GM10266 (cell line): ENCODE data around the gene ATP8A2.

Experiments used
- DNase-seq: peaks from one replicate; pipeline ENCODE4 v3.0.0; 2012; ENCODE audit errors: extremely low spot score
- CTCF ChIP-seq: IDR thresholded peaks from 2 replicates; pipeline ENCODE4 v1.5.1; 2012; ENCODE audit warnings: mild to moderate bottlenecking, low read depth; ENCODE audit not compliant: control insufficient read depth, insufficient read depth; ENCODE audit errors: missing control alignments

Gene ATP8A2

GRCh38 chr13:26024558-26024957 lies 652.8 kb downstream of the ATP8A2 start:
- no peak for DNase-seq

GRCh38 chr13:26025196-26025595 lies 653.4 kb downstream of the ATP8A2 start:
- TF ChIP-seq CTCF: no peak
- no peak for DNase-seq

More at GRCh38 chr13:26024558-26024957, 652.8 kb downstream of the ATP8A2 start:
- TF ChIP-seq CTCF: no peak

DNA sequence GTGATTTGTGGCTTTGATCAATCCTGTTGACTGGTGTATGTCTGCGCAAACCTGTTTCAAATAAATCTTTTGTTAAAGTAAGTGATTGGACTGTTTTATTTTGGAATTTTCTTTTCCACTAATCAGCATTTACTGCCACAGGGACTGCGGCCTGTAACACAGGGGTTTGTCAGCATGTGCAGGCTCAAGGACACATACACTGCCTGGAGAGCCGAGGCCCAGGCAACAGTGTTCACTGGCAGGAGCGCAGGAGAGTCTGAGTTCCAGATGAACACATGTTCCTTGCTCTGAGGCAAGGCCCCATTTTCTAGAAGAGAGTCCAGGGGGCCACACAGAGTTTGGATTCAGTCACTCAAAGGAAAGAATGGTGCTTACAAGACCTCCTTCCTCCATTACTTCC lies 654.0 kb downstream of the ATP8A2 start:
- TF ChIP-seq CTCF: no peak

GRCh38 chr13:26026211-26026610 lies 654.4 kb downstream of the ATP8A2 start:
- no peak for TF ChIP-seq CTCF
- DNase-seq: no peak

More for the DNA sequence above, 654.0 kb downstream of the ATP8A2 start:
- DNase-seq: no peak

DNA sequence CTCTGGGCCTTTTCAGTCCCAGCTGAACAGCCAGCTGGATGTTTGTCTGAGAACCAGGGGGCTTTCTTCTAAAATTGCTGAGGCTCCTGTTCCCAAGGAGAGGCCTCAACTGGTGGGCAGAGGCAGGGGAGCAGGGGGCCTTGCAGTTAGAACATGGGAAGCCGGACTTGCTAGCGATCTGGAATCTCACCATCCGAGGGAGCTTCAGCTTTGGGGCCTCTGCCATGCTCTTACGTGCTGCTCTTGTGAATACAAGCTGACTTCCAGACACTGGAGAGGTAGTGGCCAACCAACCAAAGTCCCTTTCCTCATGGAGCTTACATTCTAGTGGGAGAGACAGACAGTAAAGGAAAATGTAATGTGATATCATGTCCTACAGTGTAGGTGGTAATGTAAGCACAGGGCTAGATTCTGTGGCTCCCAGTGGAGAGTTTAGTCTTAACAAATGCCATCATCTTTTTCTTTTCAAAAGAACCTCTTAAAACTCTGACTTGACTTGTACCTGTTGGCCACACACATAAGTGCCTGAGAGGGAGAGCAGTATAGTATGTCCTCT lies 657.9 kb downstream of the ATP8A2 start:
- TF ChIP-seq CTCF: no peak
- no peak for DNase-seq

DNA sequence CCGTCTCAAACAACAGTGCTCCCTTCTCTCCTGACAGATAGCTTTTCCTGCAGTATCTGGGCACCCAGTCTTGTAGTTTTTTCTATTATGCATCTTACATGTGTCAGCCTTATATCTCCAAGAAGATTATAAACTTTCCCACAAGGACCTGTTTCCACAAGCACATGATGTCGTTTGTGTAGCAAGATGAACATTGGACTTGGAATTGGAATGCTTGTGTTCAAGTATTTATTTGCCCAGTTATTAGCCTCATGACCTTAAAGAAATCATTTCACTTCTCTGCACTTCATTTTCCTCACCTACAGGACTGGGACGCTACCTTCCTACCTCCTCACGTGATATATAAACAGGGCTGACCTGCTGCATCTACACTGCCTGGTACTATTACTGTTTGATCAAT lies 658.6 kb downstream of the ATP8A2 start:
- no peak for DNase-seq
- TF ChIP-seq CTCF: no peak

GRCh38 chr13:26034018-26034417 lies 662.2 kb downstream of the ATP8A2 start:
- no peak for TF ChIP-seq CTCF

More at GRCh38 chr13:26034018-26034417, 662.2 kb downstream of the ATP8A2 start:
- DNase-seq: no peak
